ENCODE results near the gene VSX1.

DNA sequence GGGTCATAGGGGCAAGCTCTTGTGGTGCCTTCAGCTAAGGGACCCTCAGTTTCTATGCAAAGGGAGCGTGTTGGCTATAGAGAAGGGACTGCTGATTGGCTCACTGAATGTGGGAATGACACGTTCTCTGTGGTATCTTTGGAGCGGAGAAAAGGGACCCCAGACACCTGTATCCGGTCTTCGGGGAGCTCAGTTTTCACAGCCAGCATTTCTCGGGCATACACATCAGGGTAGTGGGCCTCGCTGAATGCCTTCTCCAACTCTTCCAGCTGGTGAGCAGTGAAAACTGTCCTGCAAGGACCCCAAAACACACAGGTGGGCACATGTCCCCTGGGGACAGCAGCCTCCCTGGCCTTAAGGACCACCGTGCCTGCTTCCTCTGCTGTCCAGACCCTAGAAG lies 3.3 kb downstream of the VSX1 start:
- TF ChIP-seq POLR2A (IDR thresholded peaks at IDR 0.05; ENCODE audit: low read depth, low read length) = no peak
- TF ChIP-seq TAF1 (IDR thresholded peaks at IDR 0.05; ENCODE audit: borderline replicate concordance, low read depth, low read length) = no peak

Measured in GM12892 (cell line).